WTC11 (cell line): ENCODE results near the gene NEURL1. TPM values are rescaled to one million over a fixed set of nuclear protein-coding genes. Genes with fewer than 3 reads are reported as not detected.

Experiments used
- ATAC-seq: fragments of 200-7000 bp; cut with Tn5 transposase; 2 replicates; pipeline ENCODE4 v1.10.0; 2021; ENCODE audit warnings: mild to moderate bottlenecking, moderate library complexity
- CTCF ChIA-PET: fragments of 300-600 bp; sonication (Branson Sonifier 250); formaldehyde crosslinking; loops from one replicate; lab custom pipeline; 2021; ENCODE audit warnings: antibody characterized with exemption; lab: Charles Lee
- POLR2A ChIA-PET: fragments of 350-600 bp; sonication (Branson Sonifier 250); formaldehyde crosslinking; loops from one replicate; lab custom pipeline; 2021; ENCODE audit warnings: antibody characterized with exemption; lab: Charles Lee
- DNase-seq: peaks from one replicate; pipeline ENCODE4 v3.0.0; 2021; ENCODE audit warnings: low spot score
- H3K27ac Mint-ChIP-seq: 2 replicates; pipeline ENCODE4 v1.8.0; 2021; ENCODE audit warnings: mixed read lengths
- H3K27me3 Mint-ChIP-seq: 2 replicates; pipeline ENCODE4 v1.8.0; 2021; ENCODE audit warnings: low read depth, mild to moderate bottlenecking, moderate library complexity, mixed read lengths
- H3K36me3 Mint-ChIP-seq: 2 replicates; pipeline ENCODE4 v1.8.0; 2021; ENCODE audit warnings: mixed read lengths
- H3K4me1 Mint-ChIP-seq: 2 replicates; pipeline ENCODE4 v1.8.0; 2022; ENCODE audit warnings: mixed read lengths
- H3K4me3 Mint-ChIP-seq: 2 replicates; pipeline ENCODE4 v1.8.0; 2021; ENCODE audit warnings: mild to moderate bottlenecking, moderate library complexity, mixed read lengths
- H3K9me3 Mint-ChIP-seq: 2 replicates; pipeline ENCODE4 v1.8.0; 2021; ENCODE audit warnings: mixed read lengths
- ATF3 ChIP-seq: sonication (generic); formaldehyde crosslinking; conservative IDR thresholded peaks from 2 replicates; pipeline ENCODE4 v1.8.1; 2022; ENCODE audit warnings: mild to moderate bottlenecking, missing genetic modification reagents
- CBFB ChIP-seq: sonication (generic); formaldehyde crosslinking; IDR thresholded peaks from 2 replicates; pipeline ENCODE4 v1.8.1; 2022; ENCODE audit warnings: mild to moderate bottlenecking, low read depth, missing genetic modification reagents
- CREM ChIP-seq: sonication (generic); formaldehyde crosslinking; IDR thresholded peaks from 2 replicates; pipeline ENCODE4 v1.8.1; 2022; ENCODE audit warnings: mild to moderate bottlenecking, missing genetic modification reagents, moderate library complexity
- CTCF ChIP-seq: fragments of 200-600 bp; IDR thresholded peaks from 2 replicates; pipeline ENCODE4 v1.8.0; 2022; ENCODE audit warnings: antibody characterized with exemption
- FOXP4 ChIP-seq: sonication (generic); formaldehyde crosslinking; IDR thresholded peaks from 2 replicates; pipeline ENCODE4 v1.8.0; 2022; ENCODE audit warnings: mild to moderate bottlenecking, missing genetic modification reagents
- GABPB1 ChIP-seq: sonication (generic); formaldehyde crosslinking; IDR thresholded peaks from 2 replicates; pipeline ENCODE4 v1.8.1; 2023; ENCODE audit warnings: mild to moderate bottlenecking, missing genetic modification reagents
- HMGA2 ChIP-seq: fragments of 250-450 bp; sonication (Bioruptor Pico); IDR thresholded peaks from 2 replicates; pipeline ENCODE4 v1.4.0; 2021; ENCODE audit warnings: mild to moderate bottlenecking, moderate library complexity
- IRF2 ChIP-seq: sonication (generic); formaldehyde crosslinking; IDR thresholded peaks from 2 replicates; pipeline ENCODE4 v1.8.0; 2022; ENCODE audit warnings: low read depth, missing genetic modification reagents, borderline replicate concordance
- NR2C2 ChIP-seq: sonication (generic); formaldehyde crosslinking; IDR thresholded peaks from 2 replicates; pipeline ENCODE4 v1.8.0; 2022; ENCODE audit warnings: mild to moderate bottlenecking, missing genetic modification reagents
- PRRX2 ChIP-seq: fragments of 250-450 bp; sonication (Bioruptor Pico); IDR thresholded peaks from 2 replicates; pipeline ENCODE4 v1.8.0; 2021; ENCODE audit warnings: mild to moderate bottlenecking
- TEAD1 ChIP-seq: sonication (generic); formaldehyde crosslinking; IDR thresholded peaks from 2 replicates; pipeline ENCODE4 v1.8.0; 2022; ENCODE audit warnings: mild to moderate bottlenecking, missing genetic modification reagents
- USF1 ChIP-seq: sonication (generic); formaldehyde crosslinking; IDR thresholded peaks from 2 replicates; pipeline ENCODE4 v1.8.0; 2022; ENCODE audit warnings: mild to moderate bottlenecking, missing genetic modification reagents
- USF2 ChIP-seq: sonication (generic); formaldehyde crosslinking; IDR thresholded peaks from 2 replicates; pipeline ENCODE4 v1.8.1; 2023; ENCODE audit warnings: mild to moderate bottlenecking, missing genetic modification reagents, moderate library complexity
- ZMAT4 ChIP-seq: fragments of 250-450 bp; sonication (Bioruptor Pico); IDR thresholded peaks from 2 replicates; pipeline ENCODE4 v1.9.0; 2021; ENCODE audit warnings: mild to moderate bottlenecking
- ZNF317 ChIP-seq: sonication (generic); formaldehyde crosslinking; IDR thresholded peaks from 2 replicates; pipeline ENCODE4 v1.8.1; 2023; ENCODE audit warnings: low read depth, mild to moderate bottlenecking, moderate library complexity, missing genetic modification reagents, borderline replicate concordance
- ZNF416 ChIP-seq: fragments of 250-450 bp; sonication (Bioruptor Pico); IDR thresholded peaks from 2 replicates; pipeline ENCODE4 v1.9.0; 2021; ENCODE audit warnings: mild to moderate bottlenecking, inconsistent platforms
- ZNF532 ChIP-seq: fragments of 250-450 bp; sonication (Bioruptor Pico); IDR thresholded peaks from 2 replicates; pipeline ENCODE4 v1.9.0; 2021; ENCODE audit warnings: mild to moderate bottlenecking, borderline replicate concordance
- ZSCAN18 ChIP-seq: fragments of 250-450 bp; sonication (Bioruptor Pico); IDR thresholded peaks from 2 replicates; pipeline ENCODE4 v2.1.2; 2022; ENCODE audit warnings: mild to moderate bottlenecking, moderate library complexity
- total RNA-seq: library from RNA; stranded (reverse); gene quantifications from 3 replicates; pipeline ENCODE4 v1.2.3, GENCODE V29; 2021

Gene NEURL1
- total RNA-seq, 1 experiment from 2014 or later, result 1.2 TPM

- Mint-ChIP-seq H3K36me3 (no peaks in the 10 kb centered on the region), H3K4me1 (0 out of 2 replicates have a peak, but pooled peaks cover under 1% of the 10 kb centered on the region), H3K27me3 (peaks cover 16% of the 10 kb centered on the region), H3K27ac (no peak overlapping the region), H3K4me3 (no peak overlapping the region), H3K9me3 (no peaks in the 10 kb centered on the region)
- ATAC-seq (no peak), DNase-seq (no peak)
- POLR2A ChIA-PET, result no interaction called here
- TF ChIP-seq PRRX2, result no peak
- no peak for TF ChIP-seq ZSCAN18 (CRISPR knock-in tag)
- no peak for TF ChIP-seq USF1 (CRISPR knock-in tag)
- TF ChIP-seq IRF2 (CRISPR knock-in tag), result no peak
- TF ChIP-seq ZNF416 (CRISPR knock-in tag), result no peak
- peak; percentile 53; the same call in 1 of the 2 replicates for TF ChIP-seq GABPB1 (CRISPR knock-in tag)
- no peak for TF ChIP-seq ZNF317 (CRISPR knock-in tag)
- no peak for TF ChIP-seq CBFB
- no peak for TF ChIP-seq ZNF532 (CRISPR knock-in tag)
- CTCF ChIA-PET, result interaction anchor here (2.8 to 4.1 kb wide), 2 partner anchors 13 to 14 kb away, joined by 11 to 23 read pairs; no protein-coding TSS in a partner anchor
Measured at GRCh38 chr10:103578782-103579382, 85.4 kb downstream of the NEURL1 start.

GRCh38 chr10:103580011-103580410, 86.5 kb downstream of the NEURL1 start:
- TF ChIP-seq TEAD1 (no peak), CTCF (0 out of 2 replicates have a peak, but pooled peaks have one; percentile 20)
- DNase-seq, result peak; percentile 61
- H3K36me3 Mint-ChIP-seq, result no peaks in the 10 kb centered on the region
- peaks cover 22% of the 10 kb centered on the region for H3K27me3 Mint-ChIP-seq
- peak; percentile 97 for ATAC-seq
- H3K27ac Mint-ChIP-seq, result no peak overlapping the region
- no peak overlapping the region for H3K4me3 Mint-ChIP-seq
- 0 out of 2 replicates have a peak, but pooled peaks cover 2% of the 10 kb centered on the region for H3K4me1 Mint-ChIP-seq
- POLR2A ChIA-PET, result interaction anchor here (0.6 kb wide), 1 partner anchor 120 kb away, joined by 3 read pairs; no protein-coding TSS in a partner anchor
- no peaks in the 10 kb centered on the region for H3K9me3 Mint-ChIP-seq
- CTCF ChIA-PET, result interaction anchor here (0.9 to 3.7 kb wide), 8 partner anchors 10 to 132 kb away, joined by 3 to 27 read pairs (median 6); no protein-coding TSS in a partner anchor

GRCh38 chr10:103580430-103580829, 86.9 kb downstream of the NEURL1 start:
- ChIA-PET CTCF (interaction anchor here (0.9 to 3.7 kb wide), 8 partner anchors 9 to 132 kb away, joined by 3 to 27 read pairs (median 6); no protein-coding TSS in a partner anchor), POLR2A (interaction anchor here (0.5 to 0.6 kb wide), 2 partner anchors 92 to 121 kb away, joined by 3 to 5 read pairs; no protein-coding TSS in a partner anchor)
- TF ChIP-seq FOXP4 (no peak), CREM (CRISPR knock-in tag) (no peak), NR2C2 (CRISPR knock-in tag) (no peak), CBFB (no peak), USF2 (CRISPR knock-in tag) (no peak), ATF3 (CRISPR knock-in tag) (no peak), HMGA2 (CRISPR knock-in tag) (no peak), ZMAT4 (CRISPR knock-in tag) (no peak), IRF2 (CRISPR knock-in tag) (no peak)

More at GRCh38 chr10:103580430-103580829, 86.9 kb downstream of the NEURL1 start:
- Mint-ChIP-seq H3K27me3 (peaks cover 27% of the 10 kb centered on the region), H3K36me3 (no peaks in the 10 kb centered on the region), H3K4me1 (0 out of 2 replicates have a peak, but pooled peaks cover 2% of the 10 kb centered on the region), H3K27ac (no peak overlapping the region), H3K4me3 (no peak overlapping the region), H3K9me3 (no peaks in the 10 kb centered on the region)
- no peak for DNase-seq
- ATAC-seq, result no peak
